KMS-11 (cell line): ENCODE data around the gene ESRRB.

Experiments used
- H2AFZ ChIP-seq: fragments of 200-600 bp; sonication (generic); 2 replicates; pipeline ENCODE4 v1.6.1; 2016; ENCODE audit warnings: antibody characterized with exemption, mixed run types, low read depth
- H3K27ac ChIP-seq: fragments of 200-600 bp; sonication (generic); 2 replicates; pipeline ENCODE4 v1.6.1; 2016; ENCODE audit warnings: mild to moderate bottlenecking, mixed run types
- H3K27me3 ChIP-seq: fragments of 200-600 bp; sonication (generic); 2 replicates; pipeline ENCODE4 v1.6.1; 2017; ENCODE audit warnings: mild to moderate bottlenecking, low read depth, mixed run types, moderate library complexity; ENCODE audit not compliant: insufficient read depth
- H3K36me3 ChIP-seq: fragments of 200-600 bp; sonication (generic); 2 replicates; pipeline ENCODE4 v1.6.1; 2017; ENCODE audit warnings: mild to moderate bottlenecking, mixed run types; ENCODE audit not compliant: insufficient read depth
- H3K4me1 ChIP-seq: fragments of 200-600 bp; sonication (generic); 2 replicates; pipeline ENCODE4 v1.6.1; 2016; ENCODE audit warnings: mild to moderate bottlenecking, low read depth, mixed run types; ENCODE audit not compliant: poor library complexity, severe bottlenecking
- H3K4me2 ChIP-seq: fragments of 200-600 bp; sonication (generic); 2 replicates; pipeline ENCODE4 v1.7.0; 2016; ENCODE audit warnings: mild to moderate bottlenecking, mixed run types
- H3K4me3 ChIP-seq: fragments of 200-600 bp; sonication (generic); IDR thresholded peaks from 2 replicates; pipeline ENCODE4 v1.6.1; 2017; ENCODE audit warnings: low read depth, low read length, mixed read lengths; ENCODE audit not compliant: insufficient read depth
- H3K79me2 ChIP-seq: fragments of 200-600 bp; sonication (generic); 2 replicates; pipeline ENCODE4 v1.6.1; 2016; ENCODE audit warnings: low read depth, mixed run types; ENCODE audit not compliant: insufficient read depth
- H3K9ac ChIP-seq: fragments of 200-600 bp; sonication (generic); 2 replicates; pipeline ENCODE4 v1.6.1; 2016; ENCODE audit warnings: mild to moderate bottlenecking, mixed run types
- H4K20me1 ChIP-seq: fragments of 200-600 bp; sonication (generic); 2 replicates; pipeline ENCODE4 v1.6.1; 2016; ENCODE audit warnings: mild to moderate bottlenecking, mixed run types; ENCODE audit not compliant: insufficient read depth
- TF ChIP-seq, protein P1 (sequence below): fragments of 200-600 bp; sonication (generic); conservative IDR thresholded peaks from 2 replicates; pipeline ENCODE4 v1.6.1; 2017; ENCODE audit warnings: low read depth, mild to moderate bottlenecking, antibody characterized with exemption, low read length, moderate library complexity, mixed read lengths

Gene ESRRB

GRCh38 chr14:76439237-76439775 is 63.4 kb downstream of the ESRRB start:
- TF ChIP-seq, protein P1, sequence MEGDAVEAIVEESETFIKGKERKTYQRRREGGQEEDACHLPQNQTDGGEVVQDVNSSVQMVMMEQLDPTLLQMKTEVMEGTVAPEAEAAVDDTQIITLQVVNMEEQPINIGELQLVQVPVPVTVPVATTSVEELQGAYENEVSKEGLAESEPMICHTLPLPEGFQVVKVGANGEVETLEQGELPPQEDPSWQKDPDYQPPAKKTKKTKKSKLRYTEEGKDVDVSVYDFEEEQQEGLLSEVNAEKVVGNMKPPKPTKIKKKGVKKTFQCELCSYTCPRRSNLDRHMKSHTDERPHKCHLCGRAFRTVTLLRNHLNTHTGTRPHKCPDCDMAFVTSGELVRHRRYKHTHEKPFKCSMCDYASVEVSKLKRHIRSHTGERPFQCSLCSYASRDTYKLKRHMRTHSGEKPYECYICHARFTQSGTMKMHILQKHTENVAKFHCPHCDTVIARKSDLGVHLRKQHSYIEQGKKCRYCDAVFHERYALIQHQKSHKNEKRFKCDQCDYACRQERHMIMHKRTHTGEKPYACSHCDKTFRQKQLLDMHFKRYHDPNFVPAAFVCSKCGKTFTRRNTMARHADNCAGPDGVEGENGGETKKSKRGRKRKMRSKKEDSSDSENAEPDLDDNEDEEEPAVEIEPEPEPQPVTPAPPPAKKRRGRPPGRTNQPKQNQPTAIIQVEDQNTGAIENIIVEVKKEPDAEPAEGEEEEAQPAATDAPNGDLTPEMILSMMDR, result no peak

DNA sequence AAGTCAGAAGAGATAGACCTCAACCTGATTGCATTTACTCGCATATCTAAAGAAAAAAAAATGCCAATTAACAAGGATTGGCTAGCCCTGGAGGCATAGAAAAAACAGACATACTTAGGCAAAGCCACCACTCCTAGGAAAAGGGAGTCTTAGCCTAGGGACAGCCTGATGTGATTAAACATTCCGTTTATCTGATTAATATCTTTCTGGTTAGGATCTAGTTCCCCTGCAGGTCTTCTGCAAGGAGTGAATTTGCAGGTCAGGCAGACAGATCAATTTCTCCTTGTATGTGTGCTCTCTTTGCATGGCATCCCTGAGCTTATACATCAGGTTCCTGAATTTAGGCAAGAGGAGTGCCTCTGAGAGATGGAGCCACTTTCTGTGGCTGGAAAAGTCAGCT is 70.5 kb downstream of the ESRRB start:
- Histone ChIP-seq H3K4me2 (no peak overlapping the region), H3K27ac (no peak overlapping the region), H3K79me2 (no peaks in the 10 kb centered on the region), H3K36me3 (no peaks in the 10 kb centered on the region), H4K20me1 (no peaks in the 10 kb centered on the region), H3K9ac (no peak overlapping the region), H3K4me3 (no peak overlapping the region), H3K4me1 (no peaks in the 10 kb centered on the region), H2AFZ (no peak overlapping the region), H3K27me3 (no peaks in the 10 kb centered on the region)
- TF ChIP-seq, protein P1, result no peak

More at GRCh38 chr14:76439237-76439775, 63.4 kb downstream of the ESRRB start:
- Histone ChIP-seq H3K79me2 (no peaks in the 10 kb centered on the region), H2AFZ (no peak overlapping the region), H4K20me1 (no peaks in the 10 kb centered on the region), H3K27me3 (no peaks in the 10 kb centered on the region), H3K4me3 (no peak overlapping the region), H3K4me2 (no peak overlapping the region), H3K36me3 (no peaks in the 10 kb centered on the region), H3K9ac (no peak overlapping the region), H3K27ac (no peak overlapping the region), H3K4me1 (no peaks in the 10 kb centered on the region)

GRCh38 chr14:76446921-76447320 is 71.0 kb downstream of the ESRRB start:
- no peak overlapping the region for H3K4me3 ChIP-seq
- no peak overlapping the region for H2AFZ ChIP-seq
- no peaks in the 10 kb centered on the region for H3K79me2 ChIP-seq
- H4K20me1 ChIP-seq, result no peaks in the 10 kb centered on the region
- H3K27ac ChIP-seq, result no peak overlapping the region
- H3K4me1 ChIP-seq, result no peaks in the 10 kb centered on the region
- H3K9ac ChIP-seq, result no peak overlapping the region
- H3K27me3 ChIP-seq, result no peaks in the 10 kb centered on the region
- TF ChIP-seq, protein P1, result no peak
- no peaks in the 10 kb centered on the region for H3K36me3 ChIP-seq
- no peak overlapping the region for H3K4me2 ChIP-seq

- no peak overlapping the region for H3K4me3 ChIP-seq
- H3K27ac ChIP-seq, result no peak overlapping the region
- no peaks in the 10 kb centered on the region for H3K27me3 ChIP-seq
- H4K20me1 ChIP-seq, result no peaks in the 10 kb centered on the region
- H3K9ac ChIP-seq, result no peak overlapping the region
- TF ChIP-seq, protein P1, result no peak
- no peaks in the 10 kb centered on the region for H3K4me1 ChIP-seq
- no peaks in the 10 kb centered on the region for H3K79me2 ChIP-seq
- H3K36me3 ChIP-seq, result no peaks in the 10 kb centered on the region
- H3K4me2 ChIP-seq, result no peak overlapping the region
- no peak overlapping the region for H2AFZ ChIP-seq
Observed at GRCh38 chr14:76450476-76450875, 74.5 kb downstream of the ESRRB start.
